ENCODE results near the gene USP34.

- TF ChIP-seq CTCF (IDR thresholded peaks at IDR 0.05; ENCODE audit: low read depth, low read length) (no peak), MYC (IDR thresholded peaks at IDR 0.05; ENCODE audit: low read depth, low read length) (no peak)
Observed at GRCh38 chr2:61450144-61450543, 20.7 kb downstream of the USP34 start.

Measured in NB4 (cell line).